HepG2 (cell line): ENCODE measurements around the gene PAMR1. TPM values are rescaled to one million over a fixed set of nuclear protein-coding genes. Genes with fewer than 3 reads are reported as not detected.

Experiments used
- polyA plus RNA-seq, 8 experiments: library from polyadenylated mRNA; depleted of rRNA in 3 of 8; stranded (reverse) in 7 of 8; unstranded in 1 of 8; fragments of >200 nt; fragmentation: Illumina TruSeq in 4 of 8; extraction: Trizol in 4 of 8; gene quantifications; 2 replicates each; pipeline versions ENCODE4 v1.2.1 to v1.2.3, GENCODE V29; 2011 to 2016; ENCODE audit warnings: low read depth in 4 of 8, missing spikeins in 1 of 8, mixed read lengths in 1 of 8; ENCODE audit not compliant: insufficient read depth in 1 of 8
- total RNA-seq, 5 experiments: library from RNA; depleted of rRNA; stranded (reverse); fragments of >200 nt; fragmentation: Illumina TruSeq; extraction: Trizol; gene quantifications; 2 replicates each; pipeline ENCODE4 v1.2.3, GENCODE V29; 2016; ENCODE audit warnings: low read depth in 1 of 5
- TF ChIP-seq, protein P1 (sequence below): sonication (generic); formaldehyde crosslinking; IDR thresholded peaks from one replicate; pipeline ENCODE4 v1.5.1; 2020; ENCODE audit warnings: mild to moderate bottlenecking, missing genetic modification reagents; ENCODE audit errors: not compliant biosample characterization
- TF ChIP-seq, protein P2 (sequence below): IDR thresholded peaks from 2 replicates; pipeline ENCODE4 v1.4.0; 2020; ENCODE audit warnings: mild to moderate bottlenecking, missing genetic modification reagents
- TF ChIP-seq, protein P3 (sequence below): sonication (generic); formaldehyde crosslinking; IDR thresholded peaks from 2 replicates; pipeline ENCODE4 v1.4.0; 2020; ENCODE audit warnings: mild to moderate bottlenecking, low read depth, missing genetic modification reagents

The PAMR1 gene
- total and polyA plus RNA-seq, 2 of the 13 experiments (the other 11 are each of a cell fraction or from before 2014, with no cell fraction given): not detected

DNA sequence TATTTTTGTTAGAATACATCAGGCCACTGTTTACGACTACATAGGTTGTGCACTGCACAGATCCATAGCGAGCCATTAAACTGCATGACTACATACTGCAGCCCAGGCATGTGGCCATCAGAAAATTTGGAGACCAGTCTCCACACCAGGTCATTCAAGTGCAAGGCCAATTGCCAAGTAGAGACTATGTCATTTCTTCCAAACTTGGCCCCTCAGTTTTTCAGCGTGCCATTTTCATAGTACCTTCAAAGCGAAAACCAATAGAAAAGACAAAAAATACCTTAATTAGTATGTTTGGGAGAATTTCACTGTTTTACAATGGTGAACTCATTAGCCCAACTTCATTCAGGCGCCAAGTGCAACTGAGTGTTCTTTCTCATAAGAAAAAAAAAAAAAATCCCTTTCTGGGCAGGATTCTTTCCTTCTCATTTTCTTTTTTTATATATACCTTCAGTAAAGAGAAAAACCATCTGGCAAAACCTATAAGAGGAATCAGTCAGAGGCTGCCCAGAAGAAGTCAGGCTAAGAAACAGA is 30.4 kb downstream of the PAMR1 start (continued):
- TF ChIP-seq, protein P1, sequence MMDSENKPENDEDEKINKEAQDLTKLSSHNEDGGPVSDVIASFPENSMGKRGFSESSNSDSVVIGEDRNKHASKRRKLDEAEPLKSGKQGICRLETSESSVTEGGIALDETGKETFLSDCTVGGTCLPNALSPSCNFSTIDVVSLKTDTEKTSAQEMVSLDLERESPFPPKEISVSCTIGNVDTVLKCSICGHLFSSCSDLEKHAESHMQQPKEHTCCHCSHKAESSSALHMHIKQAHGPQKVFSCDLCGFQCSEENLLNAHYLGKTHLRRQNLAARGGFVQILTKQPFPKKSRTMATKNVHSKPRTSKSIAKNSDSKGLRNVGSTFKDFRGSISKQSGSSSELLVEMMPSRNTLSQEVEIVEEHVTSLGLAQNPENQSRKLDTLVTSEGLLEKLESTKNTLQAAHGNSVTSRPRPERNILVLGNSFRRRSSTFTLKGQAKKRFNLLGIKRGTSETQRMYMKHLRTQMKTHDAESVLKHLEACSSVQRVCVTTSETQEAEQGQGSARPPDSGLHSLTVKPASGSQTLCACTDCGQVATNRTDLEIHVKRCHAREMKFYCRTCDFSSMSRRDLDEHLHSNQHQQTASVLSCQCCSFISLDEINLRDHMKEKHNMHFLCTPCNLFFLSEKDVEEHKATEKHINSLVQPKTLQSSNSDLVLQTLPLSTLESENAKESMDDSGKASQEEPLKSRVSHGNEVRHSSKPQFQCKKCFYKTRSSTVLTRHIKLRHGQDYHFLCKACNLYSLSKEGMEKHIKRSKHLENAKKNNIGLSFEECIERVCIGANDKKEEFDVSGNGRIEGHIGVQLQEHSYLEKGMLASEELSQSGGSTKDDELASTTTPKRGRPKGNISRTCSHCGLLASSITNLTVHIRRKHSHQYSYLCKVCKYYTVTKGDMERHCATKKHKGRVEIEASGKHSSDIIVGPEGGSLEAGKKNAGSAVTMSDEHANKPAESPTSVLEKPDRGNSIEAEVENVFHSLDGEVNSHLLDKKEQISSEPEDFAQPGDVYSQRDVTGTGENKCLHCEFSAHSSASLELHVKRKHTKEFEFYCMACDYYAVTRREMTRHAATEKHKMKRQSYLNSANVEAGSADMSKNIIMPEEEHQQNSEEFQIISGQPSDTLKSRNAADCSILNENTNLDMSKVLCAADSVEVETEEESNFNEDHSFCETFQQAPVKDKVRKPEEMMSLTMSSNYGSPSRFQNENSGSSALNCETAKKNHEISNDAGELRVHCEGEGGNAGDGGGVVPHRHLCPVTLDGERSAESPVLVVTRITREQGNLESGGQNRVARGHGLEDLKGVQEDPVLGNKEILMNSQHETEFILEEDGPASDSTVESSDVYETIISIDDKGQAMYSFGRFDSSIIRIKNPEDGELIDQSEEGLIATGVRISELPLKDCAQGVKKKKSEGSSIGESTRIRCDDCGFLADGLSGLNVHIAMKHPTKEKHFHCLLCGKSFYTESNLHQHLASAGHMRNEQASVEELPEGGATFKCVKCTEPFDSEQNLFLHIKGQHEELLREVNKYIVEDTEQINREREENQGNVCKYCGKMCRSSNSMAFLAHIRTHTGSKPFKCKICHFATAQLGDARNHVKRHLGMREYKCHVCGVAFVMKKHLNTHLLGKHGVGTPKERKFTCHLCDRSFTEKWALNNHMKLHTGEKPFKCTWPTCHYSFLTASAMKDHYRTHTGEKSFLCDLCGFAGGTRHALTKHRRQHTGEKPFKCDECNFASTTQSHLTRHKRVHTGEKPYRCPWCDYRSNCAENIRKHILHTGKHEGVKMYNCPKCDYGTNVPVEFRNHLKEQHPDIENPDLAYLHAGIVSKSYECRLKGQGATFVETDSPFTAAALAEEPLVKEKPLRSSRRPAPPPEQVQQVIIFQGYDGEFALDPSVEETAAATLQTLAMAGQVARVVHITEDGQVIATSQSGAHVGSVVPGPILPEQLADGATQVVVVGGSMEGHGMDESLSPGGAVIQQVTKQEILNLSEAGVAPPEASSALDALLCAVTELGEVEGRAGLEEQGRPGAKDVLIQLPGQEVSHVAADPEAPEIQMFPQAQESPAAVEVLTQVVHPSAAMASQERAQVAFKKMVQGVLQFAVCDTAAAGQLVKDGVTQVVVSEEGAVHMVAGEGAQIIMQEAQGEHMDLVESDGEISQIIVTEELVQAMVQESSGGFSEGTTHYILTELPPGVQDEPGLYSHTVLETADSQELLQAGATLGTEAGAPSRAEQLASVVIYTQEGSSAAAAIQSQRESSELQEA (CRISPR knock-in tag): no peak
- TF ChIP-seq, protein P2, sequence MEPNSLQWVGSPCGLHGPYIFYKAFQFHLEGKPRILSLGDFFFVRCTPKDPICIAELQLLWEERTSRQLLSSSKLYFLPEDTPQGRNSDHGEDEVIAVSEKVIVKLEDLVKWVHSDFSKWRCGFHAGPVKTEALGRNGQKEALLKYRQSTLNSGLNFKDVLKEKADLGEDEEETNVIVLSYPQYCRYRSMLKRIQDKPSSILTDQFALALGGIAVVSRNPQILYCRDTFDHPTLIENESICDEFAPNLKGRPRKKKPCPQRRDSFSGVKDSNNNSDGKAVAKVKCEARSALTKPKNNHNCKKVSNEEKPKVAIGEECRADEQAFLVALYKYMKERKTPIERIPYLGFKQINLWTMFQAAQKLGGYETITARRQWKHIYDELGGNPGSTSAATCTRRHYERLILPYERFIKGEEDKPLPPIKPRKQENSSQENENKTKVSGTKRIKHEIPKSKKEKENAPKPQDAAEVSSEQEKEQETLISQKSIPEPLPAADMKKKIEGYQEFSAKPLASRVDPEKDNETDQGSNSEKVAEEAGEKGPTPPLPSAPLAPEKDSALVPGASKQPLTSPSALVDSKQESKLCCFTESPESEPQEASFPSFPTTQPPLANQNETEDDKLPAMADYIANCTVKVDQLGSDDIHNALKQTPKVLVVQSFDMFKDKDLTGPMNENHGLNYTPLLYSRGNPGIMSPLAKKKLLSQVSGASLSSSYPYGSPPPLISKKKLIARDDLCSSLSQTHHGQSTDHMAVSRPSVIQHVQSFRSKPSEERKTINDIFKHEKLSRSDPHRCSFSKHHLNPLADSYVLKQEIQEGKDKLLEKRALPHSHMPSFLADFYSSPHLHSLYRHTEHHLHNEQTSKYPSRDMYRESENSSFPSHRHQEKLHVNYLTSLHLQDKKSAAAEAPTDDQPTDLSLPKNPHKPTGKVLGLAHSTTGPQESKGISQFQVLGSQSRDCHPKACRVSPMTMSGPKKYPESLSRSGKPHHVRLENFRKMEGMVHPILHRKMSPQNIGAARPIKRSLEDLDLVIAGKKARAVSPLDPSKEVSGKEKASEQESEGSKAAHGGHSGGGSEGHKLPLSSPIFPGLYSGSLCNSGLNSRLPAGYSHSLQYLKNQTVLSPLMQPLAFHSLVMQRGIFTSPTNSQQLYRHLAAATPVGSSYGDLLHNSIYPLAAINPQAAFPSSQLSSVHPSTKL (CRISPR knock-in tag): no peak
- TF ChIP-seq, protein P3, sequence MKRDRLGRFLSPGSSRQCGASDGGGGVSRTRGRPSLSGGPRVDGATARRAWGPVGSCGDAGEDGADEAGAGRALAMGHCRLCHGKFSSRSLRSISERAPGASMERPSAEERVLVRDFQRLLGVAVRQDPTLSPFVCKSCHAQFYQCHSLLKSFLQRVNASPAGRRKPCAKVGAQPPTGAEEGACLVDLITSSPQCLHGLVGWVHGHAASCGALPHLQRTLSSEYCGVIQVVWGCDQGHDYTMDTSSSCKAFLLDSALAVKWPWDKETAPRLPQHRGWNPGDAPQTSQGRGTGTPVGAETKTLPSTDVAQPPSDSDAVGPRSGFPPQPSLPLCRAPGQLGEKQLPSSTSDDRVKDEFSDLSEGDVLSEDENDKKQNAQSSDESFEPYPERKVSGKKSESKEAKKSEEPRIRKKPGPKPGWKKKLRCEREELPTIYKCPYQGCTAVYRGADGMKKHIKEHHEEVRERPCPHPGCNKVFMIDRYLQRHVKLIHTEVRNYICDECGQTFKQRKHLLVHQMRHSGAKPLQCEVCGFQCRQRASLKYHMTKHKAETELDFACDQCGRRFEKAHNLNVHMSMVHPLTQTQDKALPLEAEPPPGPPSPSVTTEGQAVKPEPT (CRISPR knock-in tag): no peak
